SU-DHL-6 (cell line): ENCODE data around the gene AFF3.

Source experiments
- CTCF ChIP-seq: fragments of 200-600 bp; sonication (generic); IDR thresholded peaks from one replicate; pipeline ENCODE4 v1.5.1; 2017; ENCODE audit warnings: antibody characterized with exemption, mild to moderate bottlenecking, low read length, moderate library complexity; ENCODE audit not compliant: insufficient read depth, poor library complexity, severe bottlenecking
- EZH2phosphoT487 ChIP-seq: fragments of 200-600 bp; sonication (generic), shearing (Covaris generic); conservative IDR thresholded peaks from 2 replicates; pipeline ENCODE4 v1.6.1; 2018; ENCODE audit warnings: mild to moderate bottlenecking, antibody characterized with exemption, low read length, moderate library complexity, mixed read lengths

- TF ChIP-seq CTCF (no peak), EZH2phosphoT487 (no peak)
Observed at GRCh38 chr2:100066856-100067255, 75.5 kb downstream of the AFF3 start.
